Aorta (tissue), 5 donors: ENCODE measurements around the gene FAM120A. TPM values are rescaled to one million over a fixed set of nuclear protein-coding genes. Genes with fewer than 3 reads are reported as not detected.

Experiments used
- ATAC-seq: fragments of 200-7000 bp; cut with Tn5 transposase; one replicate; pipeline ENCODE4 v1.9.1; 2022; ENCODE audit warnings: moderate library complexity; ENCODE audit not compliant: low FRiP score
- DNase-seq, 2 donors: peaks; one replicate each; pipeline ENCODE4 v3.0.0-alpha.2; 2020
- H3K27ac ChIP-seq, 2 donors: one replicate each; pipeline ENCODE4 v1.5.1; 2013; ENCODE audit warnings: low read length in 2 of 2, mild to moderate bottlenecking in 2 of 2, moderate library complexity in 2 of 2, control low read depth in 1 of 2, inconsistent platforms in 1 of 2, low read depth in 1 of 2
- H3K27me3 ChIP-seq, 2 donors: one replicate each; pipeline ENCODE4 v1.6.1; 2013; ENCODE audit warnings: control low read depth in 1 of 2, low read length in 1 of 2, mild to moderate bottlenecking in 1 of 2, moderate library complexity in 1 of 2; ENCODE audit not compliant: insufficient read depth in 2 of 2, control insufficient read depth in 1 of 2
- H3K36me3 ChIP-seq, 2 donors: one replicate each; pipeline ENCODE4 v1.6.1; 2013; ENCODE audit warnings: control low read depth in 1 of 2, low read length in 1 of 2, mild to moderate bottlenecking in 1 of 2; ENCODE audit not compliant: insufficient read depth in 2 of 2, control insufficient read depth in 1 of 2
- H3K4me1 ChIP-seq, 2 donors: one replicate each; pipeline ENCODE4 v1.6.1; 2013; ENCODE audit warnings: low read length in 2 of 2, control low read depth in 1 of 2, mild to moderate bottlenecking in 1 of 2, moderate library complexity in 1 of 2; ENCODE audit not compliant: insufficient read depth in 2 of 2, control insufficient read depth in 1 of 2
- H3K4me3 ChIP-seq, 2 donors: one replicate each; pipeline ENCODE4 v1.5.1; 2013; ENCODE audit warnings: low read length in 2 of 2, control low read depth in 1 of 2, mild to moderate bottlenecking in 1 of 2
- H3K9me3 ChIP-seq: one replicate; pipeline ENCODE4 v1.6.1; 2013; ENCODE audit warnings: mild to moderate bottlenecking, low read length; ENCODE audit not compliant: control insufficient read depth
- WGBS, 2 donors: extraction: QIAGEN DNeasy Blood & Tissue Kit; methylation state at CpG; one replicate each; pipeline ENCODE4 v1.1.7; 2013; 5-methylcytosine and 5-hydroxymethylcytosine counted together
- intact Hi-C, 2 donors: fragments of 100-400 bp; cut with DNase I; formaldehyde crosslinking; loops; one replicate each; pipeline versions ENCODE4 v1.14.2 to v1.15.0; 2022
- polyA plus RNA-seq, 2 donors: library from polyadenylated mRNA; stranded (reverse); fragments of 200-250 nt; gene quantifications; one replicate each; pipeline ENCODE4 v1.2.3, GENCODE V29; 2013
- total RNA-seq, 2 donors: library from RNA; stranded (reverse); fragmentation: NEBNext Ultra II Directional; extraction: Animal tissue kit (Norgen Biotek cat#: 25700); gene quantifications; one replicate each; pipeline ENCODE4 v1.2.1, GENCODE V29; 2021
- donor health status: healthy with polysubstance abuse.
- donor health status: Bipolar disorder and iron deficiency.
- donor health status: DM: no; HTN: no; CAD: no.
- donor health status: DM: no; HTN: no; CAD: no.
- donor health status: DM: yes; HTN: yes; CAD: no.

Gene FAM120A
- total and polyA plus RNA-seq, 4 donors, result 30.7 to 88.6 (median 61.3) TPM

DNA sequence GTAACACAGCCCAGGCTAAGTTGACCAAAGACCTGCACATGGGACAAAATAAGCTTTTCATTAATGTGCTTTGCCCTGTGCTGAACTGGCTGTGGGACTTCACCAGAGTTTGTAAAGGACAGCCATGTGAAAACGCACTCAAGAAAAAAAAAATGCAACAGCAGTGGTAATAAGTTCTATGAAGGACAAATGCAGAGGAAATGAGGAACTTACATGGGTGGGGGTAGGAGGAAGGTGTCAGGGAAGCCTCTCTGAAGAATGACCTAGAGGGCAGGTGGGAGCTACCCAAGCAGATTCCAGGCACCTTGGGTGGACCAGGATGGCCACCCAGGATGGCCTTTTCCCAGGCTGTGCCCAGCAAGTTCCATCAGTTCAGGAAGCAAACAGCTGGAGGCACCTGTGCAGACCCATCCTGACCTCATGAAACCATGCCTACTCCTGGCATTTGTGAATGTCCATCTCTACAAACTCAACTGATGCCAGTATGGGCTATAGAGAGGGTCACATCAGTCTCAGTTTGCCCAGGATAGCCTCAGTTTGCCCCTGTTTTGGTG is 118.2 kb downstream of the FAM120A start:
- no peaks in the 10 kb centered on the region for H3K4me1 ChIP-seq
- DNase-seq (no peak), ATAC-seq (no peak)
- intact Hi-C loops, result loop anchor here (5.0 to 10.0 kb wide), 3 partner anchors 117 to 435 kb away; partner anchors contain the start of genes FAM120A (in 1 of the 2), FAM120AOS (in 1 of the 2) and NINJ1 (in 1 of the 2)
- H3K27ac ChIP-seq, result no peak overlapping the region
- no peaks in the 10 kb centered on the region for H3K27me3 ChIP-seq
- no peaks in the 10 kb centered on the region for H3K9me3 ChIP-seq
- no peaks in the 10 kb centered on the region for H3K36me3 ChIP-seq
- no peak overlapping the region for H3K4me3 ChIP-seq
- WGBS, 2 donors, result 84% methylated on average over 1 of the region's 1 CpG

DNA sequence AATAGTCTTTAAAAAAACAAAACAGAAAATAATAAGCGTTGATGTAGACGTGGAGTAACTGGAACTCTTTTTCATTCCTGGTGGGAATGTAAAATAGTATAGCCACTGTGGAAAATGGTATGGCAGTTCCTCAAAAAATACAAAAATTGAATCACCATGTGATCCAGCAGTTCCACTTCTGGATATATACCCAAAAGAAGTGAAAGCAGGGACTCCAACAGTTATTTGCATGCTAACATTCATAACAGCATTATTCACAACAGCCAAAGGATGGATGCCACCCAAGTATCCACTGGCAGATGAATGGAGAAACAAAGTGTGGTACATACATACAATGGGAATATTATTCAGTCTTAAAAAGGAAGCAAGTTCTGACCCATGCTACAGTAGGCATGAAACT is 120.7 kb downstream of the FAM120A start:
- no peak overlapping the region for H3K4me3 ChIP-seq
- no peaks in the 10 kb centered on the region for H3K9me3 ChIP-seq
- DNase-seq, result no peak
- intact Hi-C loops, result loop anchor here in 1 of 2 donors (10.0 kb wide), 1 partner anchor 437 kb away; the partner anchor contains the start of gene NINJ1
- H3K27me3 ChIP-seq, result no peaks in the 10 kb centered on the region
- H3K27ac ChIP-seq, result no peak overlapping the region
- 62 to 70% methylated on average over 2 of the region's 2 CpGs for WGBS, 2 donors
- no peak for ATAC-seq
- H3K36me3 ChIP-seq, result no peaks in the 10 kb centered on the region
- no peaks in the 10 kb centered on the region for H3K4me1 ChIP-seq

DNA sequence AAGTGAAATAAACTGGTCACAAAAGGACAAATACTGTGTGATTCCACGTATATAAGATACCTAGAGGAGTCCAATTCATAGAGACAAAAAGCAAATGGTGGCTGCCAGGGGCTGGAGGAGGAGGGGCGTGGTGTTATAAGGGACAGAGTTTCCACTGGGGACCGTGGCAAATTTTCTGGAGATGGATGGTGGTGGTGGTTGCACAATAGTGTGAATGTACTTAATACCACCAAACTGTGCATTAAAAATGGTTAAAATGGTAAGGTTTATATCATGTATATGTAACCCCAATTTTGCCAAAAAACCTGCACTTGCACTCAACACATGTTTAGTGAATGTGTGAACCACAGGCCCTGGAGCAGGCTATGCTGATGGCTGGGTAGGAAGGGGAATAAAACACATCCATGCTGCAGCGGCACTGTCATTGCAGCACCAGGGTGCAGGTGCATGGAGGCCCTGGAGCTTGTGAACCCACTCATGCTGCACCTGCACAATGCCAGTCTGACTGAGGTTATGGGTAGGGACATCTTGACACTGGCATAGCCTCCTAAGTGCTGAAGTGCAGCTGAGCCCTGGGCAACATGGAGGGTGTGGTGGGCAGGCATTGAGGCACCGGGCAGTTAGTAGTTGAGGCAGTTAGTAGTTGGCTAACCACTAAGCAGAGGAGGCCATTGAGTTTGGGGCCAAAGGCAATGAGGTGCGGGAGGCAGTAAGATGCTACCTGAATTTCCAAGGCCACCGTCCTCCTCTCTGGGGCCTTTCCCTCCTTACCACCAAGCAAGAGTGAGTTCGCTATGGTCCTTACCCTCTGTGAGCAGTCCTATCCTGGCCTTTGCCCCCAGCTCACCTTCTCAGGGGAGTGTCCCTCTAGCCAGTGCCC is 121.4 kb downstream of the FAM120A start:
- no peaks in the 10 kb centered on the region for H3K27me3 ChIP-seq
- H3K36me3 ChIP-seq, result no peaks in the 10 kb centered on the region
- 92 to 95% methylated on average over 8 of the region's 8 CpGs for WGBS, 2 donors
- no peaks in the 10 kb centered on the region for H3K9me3 ChIP-seq
- H3K4me1 ChIP-seq, result no peaks in the 10 kb centered on the region
- no peak overlapping the region for H3K4me3 ChIP-seq
- H3K27ac ChIP-seq, result no peak overlapping the region
- ATAC-seq, result no peak
- DNase-seq, result no peak
- intact Hi-C loops, result loop anchor here in 1 of 2 donors (10.0 kb wide), 1 partner anchor 438 kb away; the partner anchor contains the start of gene NINJ1

DNA sequence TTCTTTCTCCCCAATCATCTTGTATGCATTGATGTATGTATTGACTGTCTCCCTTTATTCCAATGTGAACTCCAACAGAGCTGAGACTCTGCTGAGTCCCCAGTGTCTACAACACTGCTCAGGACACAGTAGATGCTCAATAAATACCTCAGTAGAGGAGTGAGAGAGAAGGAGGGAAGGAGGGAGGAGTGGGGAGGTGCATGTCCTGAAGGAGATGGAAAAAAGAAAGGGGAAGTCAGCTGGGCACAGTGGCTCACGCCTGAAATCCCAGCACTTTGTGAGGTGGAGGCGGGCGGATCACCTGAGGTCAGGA is 122.0 kb downstream of the FAM120A start:
- Histone ChIP-seq H3K4me3 (no peak overlapping the region), H3K36me3 (no peaks in the 10 kb centered on the region), H3K4me1 (no peaks in the 10 kb centered on the region), H3K27me3 (no peaks in the 10 kb centered on the region), H3K27ac (no peak overlapping the region), H3K9me3 (no peaks in the 10 kb centered on the region)
- DNase-seq (no peak), ATAC-seq (no peak)
- WGBS, 2 donors, result 93 to 97% methylated on average over 3 of the region's 3 CpGs
- intact Hi-C loops, result loop anchor here in 1 of 2 donors (10.0 kb wide), 1 partner anchor 439 kb away; the partner anchor contains the start of gene NINJ1

DNA sequence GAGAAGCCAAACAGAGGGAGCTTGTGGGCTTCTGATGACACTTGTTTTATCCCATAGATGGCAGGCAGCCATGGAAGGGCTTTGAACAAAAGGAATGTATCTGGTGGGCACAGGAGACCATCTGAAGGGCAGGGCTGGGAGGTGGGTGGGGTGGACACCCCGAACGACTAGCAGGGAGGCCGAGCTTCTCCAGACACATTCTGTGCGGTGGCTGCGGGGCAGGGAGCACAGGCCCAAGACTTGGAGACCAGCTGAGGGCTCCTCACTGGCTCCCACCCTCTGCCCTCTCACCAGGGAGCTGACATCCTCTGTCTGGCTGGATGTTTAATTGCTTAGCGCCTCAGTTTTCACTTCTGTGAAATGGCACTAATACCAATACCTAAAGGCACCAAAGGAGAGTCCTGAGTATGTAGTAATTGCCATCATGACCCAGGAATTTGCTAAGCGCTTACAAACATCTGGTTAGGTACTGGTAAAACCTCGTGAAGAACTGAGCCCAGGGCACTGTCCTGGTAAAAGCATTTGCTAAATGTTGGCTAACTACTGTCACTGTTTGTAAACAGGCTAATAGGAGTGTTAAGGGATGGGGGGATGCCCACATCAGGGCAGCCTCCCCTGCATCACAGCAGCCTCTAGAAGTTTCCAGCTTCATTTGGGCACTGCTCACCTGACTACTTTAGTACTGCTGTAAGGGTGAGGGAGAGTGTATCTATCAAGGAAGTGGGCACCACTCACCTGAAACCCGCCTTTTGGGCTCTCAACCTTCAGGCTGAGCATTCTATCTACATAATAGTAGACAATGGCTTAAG is 122.8 kb downstream of the FAM120A start:
- no peaks in the 10 kb centered on the region for H3K27me3 ChIP-seq
- no peak overlapping the region for H3K4me3 ChIP-seq
- no peak for DNase-seq
- intact Hi-C loops, result loop anchor here in 1 of 2 donors (10.0 kb wide), 1 partner anchor 439 kb away; the partner anchor contains the start of gene NINJ1
- no peaks in the 10 kb centered on the region for H3K9me3 ChIP-seq
- H3K4me1 ChIP-seq, result no peaks in the 10 kb centered on the region
- no peaks in the 10 kb centered on the region for H3K36me3 ChIP-seq
- ATAC-seq, result no peak
- H3K27ac ChIP-seq, result no peak overlapping the region
- WGBS, 2 donors, result 85 to 92% methylated on average over 9 of the region's 9 CpGs

DNA sequence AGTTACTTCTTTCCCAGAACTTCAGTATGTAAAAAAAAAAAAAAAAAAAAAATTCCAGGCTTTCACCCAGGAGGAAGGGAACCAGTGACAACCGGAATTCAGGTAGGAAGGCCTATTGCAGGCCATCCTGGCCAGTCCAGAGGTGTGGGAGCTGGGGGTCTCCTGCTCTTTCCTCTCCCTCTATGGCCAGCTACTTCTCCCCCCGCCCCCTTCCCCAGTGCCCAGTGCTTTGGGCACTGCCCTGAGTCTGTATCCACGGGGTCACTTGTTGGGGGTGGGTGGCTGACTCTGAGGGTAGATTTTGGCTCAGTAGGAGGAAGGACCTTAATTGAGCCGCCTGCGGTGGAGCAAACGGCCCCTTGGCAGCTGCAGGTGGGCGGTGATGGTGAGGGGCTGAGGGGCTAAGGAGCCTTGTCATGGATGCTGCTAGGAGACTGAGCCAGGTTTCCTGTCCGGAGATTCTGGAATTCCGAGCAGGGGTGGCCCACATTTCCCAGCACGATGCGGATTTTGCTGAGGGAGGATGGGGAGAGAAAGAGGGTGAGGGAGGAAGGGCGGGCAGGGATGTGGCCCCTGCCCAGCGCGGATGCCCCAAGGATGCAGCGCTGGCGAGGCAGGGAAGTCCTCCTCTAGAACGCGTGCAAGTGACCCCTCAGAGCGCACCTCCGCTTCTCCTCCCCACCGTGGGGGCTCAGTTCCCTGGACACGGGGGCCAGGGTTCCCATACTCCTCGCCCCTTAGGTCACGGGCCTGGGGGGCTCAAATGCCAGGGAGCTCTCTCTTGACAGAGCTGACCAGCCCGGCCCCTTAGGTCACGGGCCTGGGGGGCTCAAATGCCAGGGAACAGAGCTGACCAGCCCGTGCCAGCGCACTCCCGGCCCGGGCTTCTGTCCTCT is 123.7 kb downstream of the FAM120A start:
- H3K4me1 ChIP-seq, result no peaks in the 10 kb centered on the region
- no peaks in the 10 kb centered on the region for H3K36me3 ChIP-seq
- DNase-seq (no peak), ATAC-seq (peak; percentile 15)
- peak overlapping the region in 1 of 2 donors; percentile 66 for H3K27ac ChIP-seq
- H3K4me3 ChIP-seq, result peak overlapping the region; percentile 90 to 95
- no peaks in the 10 kb centered on the region for H3K9me3 ChIP-seq
- H3K27me3 ChIP-seq, result no peaks in the 10 kb centered on the region
- intact Hi-C loops, result loop anchor here in 1 of 2 donors (10.0 kb wide), 1 partner anchor 440 kb away; the partner anchor contains the start of gene NINJ1
- 11% methylated on average over 26 to 30 of the region's 30 CpGs for WGBS, 2 donors

DNA sequence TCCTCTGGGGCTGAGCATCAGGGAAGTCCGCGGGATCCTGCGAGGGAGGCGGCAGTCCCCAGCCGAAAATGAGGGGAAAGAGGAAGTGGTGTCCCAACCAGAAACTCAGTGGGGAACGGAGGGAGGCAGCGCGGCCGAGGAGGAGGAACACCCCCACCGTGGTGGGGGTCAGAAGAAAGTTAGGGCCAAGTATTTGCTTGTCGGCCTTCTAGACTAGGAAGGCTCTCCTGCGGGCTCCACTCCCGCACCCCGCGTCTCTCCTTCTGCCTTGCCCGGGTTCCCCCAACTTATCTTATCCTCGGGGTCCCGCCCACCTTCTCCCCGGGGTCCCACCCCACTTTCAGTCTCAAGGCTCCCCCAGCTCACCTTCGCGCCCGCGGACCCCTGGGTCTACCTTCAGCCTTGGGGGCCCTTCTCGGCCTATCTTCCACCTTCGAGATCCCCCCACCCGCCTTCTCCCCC is 124.3 kb downstream of the FAM120A start:
- intact Hi-C loops, result loop anchor here in 1 of 2 donors (10.0 kb wide), 1 partner anchor 441 kb away; the partner anchor contains the start of gene NINJ1
- Histone ChIP-seq H3K9me3 (no peaks in the 10 kb centered on the region), H3K27ac (peak overlapping the region; percentile 66 to 76), H3K36me3 (no peaks in the 10 kb centered on the region), H3K4me3 (peak overlapping the region; percentile 90 to 95), H3K4me1 (no peaks in the 10 kb centered on the region), H3K27me3 (no peaks in the 10 kb centered on the region)
- WGBS, 2 donors, result 0 to 1% methylated on average over 26 of the region's 26 CpGs
- DNase-seq (peak; percentile 81 to 84), ATAC-seq (peak; percentile 47)
